ENCODE data around the gene TCF19.

DNA sequence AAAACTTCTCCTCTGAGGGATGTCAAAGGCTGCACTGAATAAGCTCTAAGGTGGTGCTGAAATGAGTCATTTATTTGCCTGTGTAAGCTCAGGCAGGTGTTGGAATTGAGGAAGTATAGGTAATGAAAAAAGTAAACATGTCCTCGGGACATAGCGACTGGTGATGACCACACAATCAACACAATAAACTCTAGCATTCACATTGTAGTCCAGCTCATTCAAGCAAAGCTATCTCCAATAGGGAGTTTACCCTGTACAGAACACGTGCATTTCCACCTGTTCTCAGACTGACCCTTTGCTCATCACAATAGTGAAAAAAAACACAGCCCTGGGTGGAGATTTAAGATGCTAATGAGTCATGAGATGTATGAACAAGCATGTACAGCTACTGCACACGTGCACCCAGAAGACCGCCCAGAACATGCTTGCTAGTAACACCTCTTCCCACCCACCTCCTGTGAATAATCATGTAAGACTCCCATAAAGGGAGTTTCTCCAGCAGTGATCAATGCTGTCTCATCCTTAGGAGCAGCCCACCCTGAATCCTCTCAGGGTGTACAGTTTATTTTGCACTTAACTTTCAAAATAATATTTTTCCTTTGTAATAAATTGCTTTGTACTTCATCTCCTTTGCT is 45.1 kb downstream of the TCF19 start:
- TF ChIP-seq, protein P1, sequence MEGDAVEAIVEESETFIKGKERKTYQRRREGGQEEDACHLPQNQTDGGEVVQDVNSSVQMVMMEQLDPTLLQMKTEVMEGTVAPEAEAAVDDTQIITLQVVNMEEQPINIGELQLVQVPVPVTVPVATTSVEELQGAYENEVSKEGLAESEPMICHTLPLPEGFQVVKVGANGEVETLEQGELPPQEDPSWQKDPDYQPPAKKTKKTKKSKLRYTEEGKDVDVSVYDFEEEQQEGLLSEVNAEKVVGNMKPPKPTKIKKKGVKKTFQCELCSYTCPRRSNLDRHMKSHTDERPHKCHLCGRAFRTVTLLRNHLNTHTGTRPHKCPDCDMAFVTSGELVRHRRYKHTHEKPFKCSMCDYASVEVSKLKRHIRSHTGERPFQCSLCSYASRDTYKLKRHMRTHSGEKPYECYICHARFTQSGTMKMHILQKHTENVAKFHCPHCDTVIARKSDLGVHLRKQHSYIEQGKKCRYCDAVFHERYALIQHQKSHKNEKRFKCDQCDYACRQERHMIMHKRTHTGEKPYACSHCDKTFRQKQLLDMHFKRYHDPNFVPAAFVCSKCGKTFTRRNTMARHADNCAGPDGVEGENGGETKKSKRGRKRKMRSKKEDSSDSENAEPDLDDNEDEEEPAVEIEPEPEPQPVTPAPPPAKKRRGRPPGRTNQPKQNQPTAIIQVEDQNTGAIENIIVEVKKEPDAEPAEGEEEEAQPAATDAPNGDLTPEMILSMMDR (IDR thresholded peaks at IDR 0.05): no peak
- TF ChIP-seq ZFX (IDR thresholded peaks at IDR 0.05; ENCODE audit: borderline replicate concordance): no peak
